ENCODE measurements around the gene AFF3. TPM values are rescaled to one million over a fixed set of nuclear protein-coding genes. Genes with fewer than 3 reads are reported as not detected.

AFF3 gene
- total and polyA plus RNA-seq, 7 donors: 0.46 to 25.0 (median 18.6) TPM

- peaks cover 0 to 15% (median 7%) of the 10 kb centered on the region in 4 donors for H3K4me1 ChIP-seq
- H3K27ac ChIP-seq: no peak overlapping the region
- intact Hi-C loops (cut with DNase I): no loop called here
- TF ChIP-seq POLR2AphosphoS5 (IDR thresholded peaks at IDR 0.05): no peak
- no peak for TF ChIP-seq CTCF (IDR thresholded peaks at IDR 0.05)
- TF ChIP-seq POLR2A (IDR thresholded peaks at IDR 0.05): no peak
- no peaks in the 10 kb centered on the region for H3K36me3 ChIP-seq
- H3K27me3 ChIP-seq: no peaks in the 10 kb centered on the region
- H3K9me3 ChIP-seq: no peaks in the 10 kb centered on the region
- 90% methylated on average over 4 of the region's 4 CpGs for WGBS, 2 donors
- DNase-seq: no peak
- no peak overlapping the region for H3K4me3 ChIP-seq
Measured at GRCh38 chr2:99987160-99987559, 155.2 kb downstream of the AFF3 start.

- 52 to 69% methylated on average over 4 of the region's 4 CpGs for WGBS, 2 donors
- Histone ChIP-seq H3K36me3 (no peaks in the 10 kb centered on the region), H3K27me3 (no peaks in the 10 kb centered on the region), H3K27ac (no peak overlapping the region), H3K9me3 (no peaks in the 10 kb centered on the region), H3K4me3 (no peak overlapping the region), H3K4me1 (peaks cover 0 to 15% (median 7%) of the 10 kb centered on the region in 4 donors)
- no peak for DNase-seq
- TF ChIP-seq CTCF (IDR thresholded peaks at IDR 0.05) (no peak), POLR2A (IDR thresholded peaks at IDR 0.05) (no peak), POLR2AphosphoS5 (IDR thresholded peaks at IDR 0.05) (no peak), EP300 (IDR thresholded peaks at IDR 0.05) (no peak)
- intact Hi-C loops (cut with DNase I): no loop called here
Measured at GRCh38 chr2:99984799-99985515, 157.4 kb downstream of the AFF3 start.

GRCh38 chr2:99982744-99983143, 159.6 kb downstream of the AFF3 start:
- no peaks in the 10 kb centered on the region for H3K9me3 ChIP-seq
- no peak for DNase-seq
- H3K4me1 ChIP-seq: peaks cover 0 to 7% (median under 1%) of the 10 kb centered on the region in 4 donors
- intact Hi-C loops (cut with DNase I): no loop called here
- TF ChIP-seq CTCF (IDR thresholded peaks at IDR 0.05) (no peak), POLR2A (IDR thresholded peaks at IDR 0.05) (no peak), EP300 (IDR thresholded peaks at IDR 0.05) (no peak), POLR2AphosphoS5 (IDR thresholded peaks at IDR 0.05) (no peak)
- WGBS, 2 donors: 90 to 93% methylated on average over 2 of the region's 2 CpGs
- H3K27ac ChIP-seq: no peak overlapping the region
- H3K4me3 ChIP-seq: no peak overlapping the region
- H3K27me3 ChIP-seq: no peaks in the 10 kb centered on the region
- H3K36me3 ChIP-seq: no peaks in the 10 kb centered on the region

- DNase-seq: no peak
- no peaks in the 10 kb centered on the region for H3K9me3 ChIP-seq
- TF ChIP-seq POLR2A (IDR thresholded peaks at IDR 0.05) (no peak), POLR2AphosphoS5 (IDR thresholded peaks at IDR 0.05) (no peak), CTCF (IDR thresholded peaks at IDR 0.05) (no peak), EP300 (IDR thresholded peaks at IDR 0.05) (no peak)
- intact Hi-C loops (cut with DNase I): no loop called here
- no peak overlapping the region for H3K4me3 ChIP-seq
- 87 to 90% methylated on average over 1 of the region's 1 CpG for WGBS, 2 donors
- no peaks in the 10 kb centered on the region for H3K27me3 ChIP-seq
- no peaks in the 10 kb centered on the region for H3K36me3 ChIP-seq
- no peak overlapping the region for H3K27ac ChIP-seq
- H3K4me1 ChIP-seq: no peaks in the 10 kb centered on the region
Measured at GRCh38 chr2:99981840-99982239, 160.6 kb downstream of the AFF3 start.

GRCh38 chr2:99980176-99980575, 162.2 kb downstream of the AFF3 start:
- Histone ChIP-seq H3K4me3 (no peak overlapping the region), H3K27ac (no peak overlapping the region), H3K4me1 (no peaks in the 10 kb centered on the region), H3K27me3 (no peaks in the 10 kb centered on the region), H3K9me3 (no peaks in the 10 kb centered on the region), H3K36me3 (no peaks in the 10 kb centered on the region)
- TF ChIP-seq POLR2A (IDR thresholded peaks at IDR 0.05) (no peak), POLR2AphosphoS5 (IDR thresholded peaks at IDR 0.05) (no peak), CTCF (IDR thresholded peaks at IDR 0.05) (no peak), EP300 (IDR thresholded peaks at IDR 0.05) (no peak)
- intact Hi-C loops (cut with DNase I): no loop called here
- 65 to 84% methylated on average over 2 of the region's 2 CpGs for WGBS, 2 donors
- no peak for DNase-seq
